ENCODE results near the gene HOXD3. TPM values are rescaled to one million over a fixed set of nuclear protein-coding genes. Genes with fewer than 3 reads are reported as not detected.

Gene HOXD3
- total and polyA plus RNA-seq, 2 of the 8 experiments (the other 6 are each of a cell fraction or from before 2014, with no cell fraction given): not detected

DNA sequence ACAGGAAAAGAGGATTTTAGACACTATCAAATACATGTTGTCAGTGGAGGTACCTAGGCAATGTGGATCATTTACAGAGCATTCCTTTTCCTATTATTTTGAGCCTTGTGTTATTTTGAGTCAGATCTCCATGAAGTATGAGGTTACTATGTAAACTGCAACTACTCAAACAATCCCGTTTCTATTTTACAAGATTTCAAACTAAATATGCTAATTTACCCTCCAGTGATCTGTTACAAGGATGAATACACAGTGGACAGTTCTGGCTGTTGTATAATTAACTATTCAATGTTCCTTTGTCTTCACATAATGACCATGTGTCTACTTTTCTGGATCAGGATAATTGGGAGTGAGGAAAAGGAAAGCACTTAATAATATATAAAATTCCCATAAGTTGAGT is 35.9 kb downstream of the HOXD3 start:
- Histone ChIP-seq H2BK12ac (ENCODE audit: low read depth, low read length) (no peak overlapping the region), H3K27me3 (replicated peaks in 1 of 4; ENCODE audit: control insufficient read depth in 3 of 4, extremely low read depth in 1 of 4, insufficient read depth in 3 of 4, low read length in 3 of 4) (peaks cover 47 to 77% (median 59%) of the 10 kb centered on the region in 4 experiments), H2BK20ac (ENCODE audit: low read length) (no peak overlapping the region), H3K14ac (ENCODE audit: insufficient read length) (no peak overlapping the region), H3K56ac (replicated peaks; ENCODE audit: insufficient read length, low read depth, low read length) (no peak overlapping the region), H2AFZ (ENCODE audit: low read length) (no peak overlapping the region), H3K4me3 (ENCODE audit: extremely low read depth in 1 of 4, insufficient read depth in 2 of 4, low read depth in 3 of 4, low read length in 4 of 4) (no peak overlapping the region), H2BK120ac (replicated peaks; ENCODE audit: low read depth, low read length) (no peak overlapping the region), H2BK5ac (ENCODE audit: low read depth, low read length) (no peak overlapping the region), H3K36me3 (ENCODE audit: control insufficient read depth in 2 of 4, insufficient read depth in 4 of 4, low read length in 3 of 4) (no peaks in the 10 kb centered on the region), H4K20me1 (replicated peaks in 1 of 2; ENCODE audit: control insufficient read depth in 1 of 2, insufficient read depth in 2 of 2, low read length in 2 of 2) (peaks cover 2 to 11% of the 10 kb centered on the region in 2 experiments), H3K23ac (ENCODE audit: insufficient read length) (no peak overlapping the region), H4K5ac (ENCODE audit: insufficient read length, low read depth, low read length) (no peak overlapping the region), H3K4ac (replicated peaks; ENCODE audit: insufficient read length, low read depth, low read length) (no peak overlapping the region), H3K9ac (replicated peaks in 1 of 4; ENCODE audit: extremely low read depth in 1 of 4, low read depth in 3 of 4, low read length in 3 of 4) (no peak overlapping the region), H3K27ac (ENCODE audit: low read depth, low read length) (no peak overlapping the region), H3K9me3 (ENCODE audit: insufficient read depth in 2 of 2, low read depth in 1 of 2, low read length in 1 of 2) (no peaks in the 10 kb centered on the region), H4K8ac (ENCODE audit: extremely low read depth, insufficient read depth, low read length) (no peak overlapping the region), H4K91ac (replicated peaks; ENCODE audit: insufficient read length, low read length) (no peak overlapping the region), H3K18ac (ENCODE audit: extremely low read depth, low read length) (no peak overlapping the region), H3K4me2 (ENCODE audit: insufficient read depth in 1 of 2, low read depth in 2 of 2, low read length in 2 of 2) (no peak overlapping the region), H2BK15ac (ENCODE audit: low read length) (no peak overlapping the region), H2AK5ac (ENCODE audit: low read depth, low read length) (no peak overlapping the region), H3K79me2 (ENCODE audit: control insufficient read depth in 1 of 2, insufficient read depth in 2 of 2, low read length in 2 of 2) (no peaks in the 10 kb centered on the region), H3K79me1 (ENCODE audit: low read depth, low read length) (no peaks in the 10 kb centered on the region), H3K23me2 (ENCODE audit: low read depth, low read length) (peaks cover 7% of the 10 kb centered on the region; the same call in 1 of the 2 replicates), H3K4me1 (replicated peaks in 1 of 4; ENCODE audit: control insufficient read depth in 3 of 4, insufficient read depth in 4 of 4, low read length in 3 of 4) (peaks cover 2 to 8% (median 4%) of the 10 kb centered on the region in 4 experiments; a peak in 5 of 7 replicates)
- CTCF ChIA-PET (ENCODE audit: partially characterized antibody): interaction anchor here (8.7 kb wide), 1 partner anchor 19 kb away, joined by 60 read pairs; no protein-coding TSS in a partner anchor
- no peak for TF ChIP-seq CHD1 (IDR thresholded peaks at IDR 0.05; ENCODE audit: low read depth, low read length)
- POLR2A ChIA-PET (ENCODE audit: partially characterized antibody): no interaction called here
- FAIRE-seq: no peak
- WGBS, 2 experiments (ENCODE audit: extremely low coverage in 1 of 2, insufficient coverage in 1 of 2, insufficient read length in 1 of 2, insufficient replicate concordance in 2 of 2, low coverage in 1 of 2, low lambda C conversion rate in 2 of 2, missing lambda C conversion rate in 1 of 2): 52% methylated on average over 1 of the region's 1 CpG; no CpG with 5 or more reads in 1 of the 2 experiments
- no peak for DNase-seq (ENCODE audit: low read depth in 1 of 2, low spot score in 2 of 2)
